GM23248 (cell line): ENCODE data around the gene SLC6A12. TPM values are rescaled to one million over a fixed set of nuclear protein-coding genes. Genes with fewer than 3 reads are reported as not detected.
A peak's percentile ranks its signal among the peaks of the same experiment; 100 is the strongest.

Experiments used
- DNase-seq: peaks from one replicate; pipeline ENCODE4 v3.0.0-alpha.2; 2015
- H2AFZ ChIP-seq: fragments of 200-600 bp; sonication (generic); 2 replicates; pipeline ENCODE4 v1.6.1; 2016; ENCODE audit warnings: antibody characterized with exemption
- H3F3A ChIP-seq: fragments of 200-600 bp; sonication (generic); 2 replicates; pipeline ENCODE4 v1.6.1; 2016; ENCODE audit warnings: mild to moderate bottlenecking, antibody characterized with exemption, mixed run types; ENCODE audit not compliant: insufficient read depth
- H3K27ac ChIP-seq: fragments of 200-600 bp; sonication (generic); 2 replicates; pipeline ENCODE4 v1.5.1; 2016; ENCODE audit warnings: mild to moderate bottlenecking
- H3K27me3 ChIP-seq: fragments of 200-600 bp; sonication (generic); replicated peaks from 2 replicates; pipeline ENCODE4 v1.6.1; 2016; ENCODE audit warnings: mild to moderate bottlenecking; ENCODE audit not compliant: insufficient read depth
- H3K36me3 ChIP-seq: fragments of 200-600 bp; sonication (generic); 2 replicates; pipeline ENCODE4 v1.6.1; 2016; ENCODE audit warnings: low read depth, mild to moderate bottlenecking
- H3K4me1 ChIP-seq: fragments of 200-600 bp; sonication (generic); 2 replicates; pipeline ENCODE4 v1.6.1; 2016; ENCODE audit warnings: mild to moderate bottlenecking; ENCODE audit not compliant: insufficient read depth
- H3K4me2 ChIP-seq: fragments of 200-600 bp; sonication (generic); one replicate; pipeline ENCODE4 v1.6.1; 2016; ENCODE audit warnings: mild to moderate bottlenecking; ENCODE audit not compliant: unreplicated experiment
- H3K4me3 ChIP-seq: fragments of 200-600 bp; sonication (generic); 2 replicates; pipeline ENCODE4 v1.5.1; 2016; ENCODE audit warnings: mild to moderate bottlenecking
- H3K79me2 ChIP-seq: fragments of 200-600 bp; sonication (generic); 2 replicates; pipeline ENCODE4 v1.6.1; 2016; ENCODE audit warnings: mild to moderate bottlenecking; ENCODE audit not compliant: insufficient read depth
- H3K9ac ChIP-seq: fragments of 200-600 bp; sonication (generic); 2 replicates; pipeline ENCODE4 v1.6.1; 2016; ENCODE audit warnings: mild to moderate bottlenecking
- H3K9me2 ChIP-seq: fragments of 200-600 bp; sonication (generic); 2 replicates; pipeline ENCODE4 v1.6.1; 2016; ENCODE audit warnings: mixed run types, mild to moderate bottlenecking, moderate library complexity; ENCODE audit not compliant: insufficient read depth
- H3K9me3 ChIP-seq: fragments of 200-600 bp; sonication (generic); one replicate; pipeline ENCODE4 v1.6.1; 2017; ENCODE audit warnings: low read depth
- H4K20me1 ChIP-seq: fragments of 200-600 bp; sonication (generic); 2 replicates; pipeline ENCODE4 v1.6.0; 2016; ENCODE audit not compliant: insufficient read depth
- EZH2 ChIP-seq: fragments of 200-600 bp; sonication (generic); IDR thresholded peaks from 2 replicates; pipeline ENCODE4 v1.6.1; 2018; ENCODE audit warnings: antibody characterized with exemption, mild to moderate bottlenecking; ENCODE audit not compliant: insufficient read depth, poor library complexity, severe bottlenecking
- EZH2phosphoT487 ChIP-seq: fragments of 200-600 bp; sonication (generic); IDR thresholded peaks from 2 replicates; pipeline ENCODE4 v1.6.1; 2018; ENCODE audit warnings: antibody characterized with exemption, moderate library complexity, mild to moderate bottlenecking, low read depth; ENCODE audit not compliant: insufficient read depth
- WGBS, 2 experiments: methylation state at CpG; one replicate each; pipeline ENCODE4 v1.1.6; 2015 to 2017; ENCODE audit warnings: low lambda C conversion rate in 2 of 2, low coverage in 1 of 2; ENCODE audit errors: missing lambda C conversion rate in 2 of 2; 5-methylcytosine and 5-hydroxymethylcytosine counted together
- in situ Hi-C: fragments of 300-500 bp; cut with MboI; formaldehyde crosslinking; loops from 2 replicates; pipeline ENCODE4 v1.15.0; 2020
- polyA plus RNA-seq: library from polyadenylated mRNA; unstranded; fragments of >200 nt; fragmentation: Nextera tagmentation; extraction: Ambion mirVana; gene quantifications from 2 replicates; pipeline ENCODE4 v1.2.1, GENCODE V29; 2016
- total RNA-seq: library from RNA; depleted of rRNA; stranded (reverse); fragments of >200 nt; shearing (Covaris generic); gene quantifications from 2 replicates; pipeline ENCODE4 v1.2.3, GENCODE V29; 2014

The SLC6A12 gene
- total and polyA plus RNA-seq, 2 experiments from 2014 or later: not detected

- Histone ChIP-seq H3K4me1 (no peaks in the 10 kb centered on the region), H4K20me1 (no peaks in the 10 kb centered on the region), H3K9me2 (no peaks in the 10 kb centered on the region), H3K79me2 (no peaks in the 10 kb centered on the region), H3K27ac (no peak overlapping the region), H3K4me2 (no peak overlapping the region), H3K36me3 (no peaks in the 10 kb centered on the region), H3K9ac (no peak overlapping the region), H3K4me3 (no peak overlapping the region), H3K27me3 (peaks cover 33% of the 10 kb centered on the region), H3F3A (no peaks in the 10 kb centered on the region), H2AFZ (no peak overlapping the region), H3K9me3 (no peaks in the 10 kb centered on the region)
- 59% methylated on average over 17 to 19 of the region's 19 CpGs for WGBS, 2 experiments
- TF ChIP-seq EZH2 (no peak), EZH2phosphoT487 (no peak)
- in situ Hi-C loops: no loop called here
- no peak for DNase-seq
Measured at GRCh38 chr12:220946-221550, 7.1 kb upstream of the SLC6A12 start.

- WGBS, 2 experiments: 9 to 14% methylated on average over 6 of the region's 6 CpGs
- Histone ChIP-seq H3K9me2 (no peaks in the 10 kb centered on the region), H3K27ac (no peak overlapping the region), H2AFZ (no peak overlapping the region), H4K20me1 (no peaks in the 10 kb centered on the region), H3K36me3 (no peaks in the 10 kb centered on the region), H3K79me2 (no peaks in the 10 kb centered on the region), H3K27me3 (peaks cover 32% of the 10 kb centered on the region), H3K4me1 (no peaks in the 10 kb centered on the region), H3K4me2 (no peak overlapping the region), H3K9me3 (no peaks in the 10 kb centered on the region), H3F3A (no peaks in the 10 kb centered on the region), H3K4me3 (no peak overlapping the region), H3K9ac (no peak overlapping the region)
- in situ Hi-C loops: no loop called here
- TF ChIP-seq EZH2 (no peak), EZH2phosphoT487 (no peak)
- DNase-seq: no peak
Measured at GRCh38 chr12:220491-220890, 6.5 kb upstream of the SLC6A12 start.

GRCh38 chr12:219891-220352 is 6.0 kb upstream of the SLC6A12 start:
- H3K27ac ChIP-seq: no peak overlapping the region
- H4K20me1 ChIP-seq: no peaks in the 10 kb centered on the region
- H3F3A ChIP-seq: no peaks in the 10 kb centered on the region
- no peak overlapping the region for H2AFZ ChIP-seq
- no peaks in the 10 kb centered on the region for H3K9me3 ChIP-seq
- no peaks in the 10 kb centered on the region for H3K36me3 ChIP-seq
- no peaks in the 10 kb centered on the region for H3K79me2 ChIP-seq
- DNase-seq: peak; percentile 83
- no peaks in the 10 kb centered on the region for H3K4me1 ChIP-seq
- H3K9me2 ChIP-seq: no peaks in the 10 kb centered on the region
- TF ChIP-seq EZH2: no peak
- TF ChIP-seq EZH2phosphoT487: no peak
- H3K27me3 ChIP-seq: peaks cover 32% of the 10 kb centered on the region
- H3K4me2 ChIP-seq: no peak overlapping the region
- 9 to 13% methylated on average over 3 to 17 of the region's 17 CpGs for WGBS, 2 experiments
- H3K9ac ChIP-seq: no peak overlapping the region
- H3K4me3 ChIP-seq: no peak overlapping the region
- in situ Hi-C loops: no loop called here

- Histone ChIP-seq H3K4me3 (no peak overlapping the region), H3K36me3 (no peaks in the 10 kb centered on the region), H3K4me2 (no peak overlapping the region), H3K9me2 (no peaks in the 10 kb centered on the region), H2AFZ (no peak overlapping the region), H3K27me3 (peaks cover 35% of the 10 kb centered on the region), H3K79me2 (no peaks in the 10 kb centered on the region), H3K9ac (no peak overlapping the region), H3F3A (no peaks in the 10 kb centered on the region), H4K20me1 (no peaks in the 10 kb centered on the region), H3K4me1 (no peaks in the 10 kb centered on the region), H3K27ac (no peak overlapping the region), H3K9me3 (no peaks in the 10 kb centered on the region)
- in situ Hi-C loops: no loop called here
- no peak for DNase-seq
- TF ChIP-seq EZH2phosphoT487 (no peak), EZH2 (no peak)
- 29 to 33% methylated on average over 30 of the region's 30 CpGs for WGBS, 2 experiments
Measured at GRCh38 chr12:218728-219590, 5.0 kb upstream of the SLC6A12 start.
